ENCODE measurements around the gene MYZAP. TPM values are rescaled to one million over a fixed set of nuclear protein-coding genes. Genes with fewer than 3 reads are reported as not detected.

The MYZAP gene
- total RNA-seq, 2 donors from 2014 or later, result 0.22 to 0.33 TPM

GRCh38 chr15:57681011-57681410, 89.3 kb downstream of the MYZAP start:
- Mint-ChIP-seq H3K27ac (no peak overlapping the region), H3K36me3 (ENCODE audit: low read depth) (no peaks in the 10 kb centered on the region), H3K9me3 (no peaks in the 10 kb centered on the region), H3K27me3 (ENCODE audit: insufficient read depth) (no peaks in the 10 kb centered on the region), H3K4me1 (no peaks in the 10 kb centered on the region), H3K4me3 (no peak overlapping the region)
- no peaks in the 10 kb centered on the region for H3K9me3 ChIP-seq (ENCODE audit: control insufficient read depth, low read length)
- H3K36me3 ChIP-seq (ENCODE audit: control insufficient read depth, insufficient read depth, low read length), result no peaks in the 10 kb centered on the region
- H3K4me3 ChIP-seq (ENCODE audit: low read length), result no peak overlapping the region
- no peak for TF ChIP-seq CTCF (conservative IDR thresholded peaks at IDR 0.05)
- no peaks in the 10 kb centered on the region for H3K4me1 ChIP-seq (ENCODE audit: control insufficient read depth, insufficient read depth, low read length)
- H3K9ac ChIP-seq (ENCODE audit: extremely low read depth, low read length, poor library complexity, severe bottlenecking), result no peak overlapping the region
- no peak for DNase-seq
- 80% methylated on average over 1 of the region's 1 CpG; no CpG with 5 or more reads in 1 of the 2 experiments for WGBS, 2 experiments (ENCODE audit: insufficient coverage in 1 of 2, insufficient read length in 1 of 2)
- H3K27me3 ChIP-seq (ENCODE audit: control insufficient read depth, insufficient read depth, low read length, poor library complexity, severe bottlenecking), result no peaks in the 10 kb centered on the region
- no peak overlapping the region for H3K27ac ChIP-seq (ENCODE audit: low read depth, low read length)

GRCh38 chr15:57683481-57683880, 91.8 kb downstream of the MYZAP start:
- H3K9me3 ChIP-seq (ENCODE audit: control insufficient read depth, low read length), result no peaks in the 10 kb centered on the region
- no peaks in the 10 kb centered on the region for H3K36me3 ChIP-seq (ENCODE audit: control insufficient read depth, insufficient read depth, low read length)
- no peaks in the 10 kb centered on the region for H3K27me3 ChIP-seq (ENCODE audit: control insufficient read depth, insufficient read depth, low read length, poor library complexity, severe bottlenecking)
- H3K9me3 Mint-ChIP-seq, result no peaks in the 10 kb centered on the region
- H3K27ac Mint-ChIP-seq, result no peak overlapping the region
- DNase-seq, result no peak
- no peaks in the 10 kb centered on the region for H3K4me1 ChIP-seq (ENCODE audit: control insufficient read depth, insufficient read depth, low read length)
- WGBS, 2 experiments (ENCODE audit: insufficient coverage in 1 of 2, insufficient read length in 1 of 2), result 96% methylated on average over 1 of the region's 1 CpG; no CpG with 5 or more reads in 1 of the 2 experiments
- no peaks in the 10 kb centered on the region for H3K4me1 Mint-ChIP-seq
- no peak overlapping the region for H3K4me3 ChIP-seq (ENCODE audit: low read length)
- no peaks in the 10 kb centered on the region for H3K36me3 Mint-ChIP-seq (ENCODE audit: low read depth)
- H3K27ac ChIP-seq (ENCODE audit: low read depth, low read length), result no peak overlapping the region
- no peak for TF ChIP-seq CTCF (conservative IDR thresholded peaks at IDR 0.05)
- H3K4me3 Mint-ChIP-seq, result no peak overlapping the region
- no peak overlapping the region for H3K9ac ChIP-seq (ENCODE audit: extremely low read depth, low read length, poor library complexity, severe bottlenecking)
- no peaks in the 10 kb centered on the region for H3K27me3 Mint-ChIP-seq (ENCODE audit: insufficient read depth)

- Mint-ChIP-seq H3K4me1 (no peaks in the 10 kb centered on the region), H3K36me3 (ENCODE audit: low read depth) (no peaks in the 10 kb centered on the region), H3K9me3 (no peaks in the 10 kb centered on the region), H3K4me3 (no peak overlapping the region), H3K27me3 (ENCODE audit: insufficient read depth) (no peaks in the 10 kb centered on the region), H3K27ac (no peak overlapping the region)
- no peaks in the 10 kb centered on the region for H3K36me3 ChIP-seq (ENCODE audit: control insufficient read depth, insufficient read depth, low read length)
- H3K4me3 ChIP-seq (ENCODE audit: low read length), result no peak overlapping the region
- H3K27me3 ChIP-seq (ENCODE audit: control insufficient read depth, insufficient read depth, low read length, poor library complexity, severe bottlenecking), result no peaks in the 10 kb centered on the region
- TF ChIP-seq CTCF (conservative IDR thresholded peaks at IDR 0.05), result no peak
- WGBS, 2 experiments (ENCODE audit: insufficient coverage in 1 of 2, insufficient read length in 1 of 2), result 88 to 100% methylated on average over 6 to 8 of the region's 8 CpGs
- H3K27ac ChIP-seq (ENCODE audit: low read depth, low read length), result no peak overlapping the region
- DNase-seq, result no peak
- H3K9ac ChIP-seq (ENCODE audit: extremely low read depth, low read length, poor library complexity, severe bottlenecking), result no peak overlapping the region
- no peaks in the 10 kb centered on the region for H3K9me3 ChIP-seq (ENCODE audit: control insufficient read depth, low read length)
- H3K4me1 ChIP-seq (ENCODE audit: control insufficient read depth, insufficient read depth, low read length), result no peaks in the 10 kb centered on the region
These were observed 92.9 kb downstream of the MYZAP start for GRCh38 chr15:57684491-57685151.

All from endodermal cell (in vitro differentiated cells).